ENCODE data around the gene B3GALT2. TPM values are rescaled to one million over a fixed set of nuclear protein-coding genes. Genes with fewer than 3 reads are reported as not detected.

B3GALT2 gene
- total RNA-seq, 1 experiment from 2014 or later = not detected

- no peaks in the 10 kb centered on the region for H3K27me3 ChIP-seq (ENCODE audit: insufficient read depth, low read depth)
- H3K79me2 ChIP-seq (ENCODE audit: low read depth) = no peaks in the 10 kb centered on the region
- H3K4me1 ChIP-seq (replicated peaks; ENCODE audit: insufficient read depth) = peaks cover 13% of the 10 kb centered on the region
- TF ChIP-seq EZH2 (IDR thresholded peaks at IDR 0.05; ENCODE audit: low read depth) (no peak), CTCF (conservative IDR thresholded peaks at IDR 0.05) (no peak)
- CTCF ChIA-PET = no interaction called here
- H3K9me3 ChIP-seq (ENCODE audit: insufficient read depth, low read depth) = no peaks in the 10 kb centered on the region
- H4K20me1 ChIP-seq (ENCODE audit: insufficient read depth) = no peaks in the 10 kb centered on the region
- no peaks in the 10 kb centered on the region for H3K9me2 ChIP-seq (ENCODE audit: insufficient read depth)
- no peak for DNase-seq
- H3F3A ChIP-seq (ENCODE audit: insufficient read depth, low read depth) = no peaks in the 10 kb centered on the region
- POLR2A ChIA-PET (ENCODE audit: unreplicated experiment) = no interaction called here
- BruUV-seq (replicated peaks) = no TSS peak
- no peak overlapping the region for H3K4me3 ChIP-seq
- no peak overlapping the region for H3K4me2 ChIP-seq
- H2AFZ ChIP-seq = no peak overlapping the region
- no peak overlapping the region for H3K27ac ChIP-seq
- intact Hi-C loops (cut with micrococcal nuclease; ENCODE audit: unreplicated experiment) = no loop called here
- peaks cover 6% of the 10 kb centered on the region for H3K36me3 ChIP-seq (ENCODE audit: low read depth)
Measured at GRCh38 chr1:193212637-193213036, 26.2 kb upstream of the B3GALT2 start.

DNA sequence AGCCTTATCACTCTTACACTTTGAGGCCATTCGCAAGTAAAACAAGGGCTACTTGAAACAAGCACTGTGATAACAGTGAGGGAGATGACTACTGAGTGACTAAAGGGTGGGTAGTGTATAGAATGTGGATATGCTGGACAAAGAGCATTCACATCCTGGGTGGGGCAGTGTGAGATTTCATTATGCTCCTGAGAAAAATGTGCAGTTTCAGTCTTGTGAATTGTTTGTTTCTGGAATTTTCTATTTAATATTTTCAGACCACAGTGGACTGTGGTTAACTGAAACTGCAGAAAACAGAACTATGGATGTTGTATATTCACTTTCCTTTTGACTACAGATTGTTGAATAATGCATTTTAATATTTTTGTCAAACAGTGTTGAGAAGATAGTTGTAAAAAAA, 25.1 kb upstream of the B3GALT2 start:
- Histone ChIP-seq H3K36me3 (ENCODE audit: low read depth) (peaks cover 6% of the 10 kb centered on the region), H3K4me3 (no peak overlapping the region), H3K79me2 (ENCODE audit: low read depth) (no peaks in the 10 kb centered on the region), H4K20me1 (ENCODE audit: insufficient read depth) (no peaks in the 10 kb centered on the region), H3K9me3 (ENCODE audit: insufficient read depth, low read depth) (no peaks in the 10 kb centered on the region), H3K27me3 (ENCODE audit: insufficient read depth, low read depth) (no peaks in the 10 kb centered on the region), H3K9me2 (ENCODE audit: insufficient read depth) (no peaks in the 10 kb centered on the region), H3F3A (ENCODE audit: insufficient read depth, low read depth) (no peaks in the 10 kb centered on the region), H3K27ac (peak overlapping the region; percentile 84), H3K4me2 (peak overlapping the region; percentile 26), H2AFZ (no peak overlapping the region), H3K4me1 (replicated peaks; ENCODE audit: insufficient read depth) (peaks cover 13% of the 10 kb centered on the region)
- peak; percentile 14 to 67 for DNase-seq
- BruUV-seq (replicated peaks) = no TSS peak
- intact Hi-C loops (cut with micrococcal nuclease; ENCODE audit: unreplicated experiment) = no loop called here
- ChIA-PET POLR2A (ENCODE audit: unreplicated experiment) (no interaction called here), CTCF (no interaction called here)
- no peak for TF ChIP-seq EZH2 (IDR thresholded peaks at IDR 0.05; ENCODE audit: low read depth)
- TF ChIP-seq CTCF (conservative IDR thresholded peaks at IDR 0.05) = no peak

- H3K4me2 ChIP-seq = peak overlapping the region; percentile 26; the same call in 1 of the 2 replicates
- H3K27ac ChIP-seq = peak overlapping the region; percentile 84
- H3K9me2 ChIP-seq (ENCODE audit: insufficient read depth) = no peaks in the 10 kb centered on the region
- no peak overlapping the region for H3K4me3 ChIP-seq
- BruUV-seq (replicated peaks) = TSS peak; percentile 47
- no peaks in the 10 kb centered on the region for H3F3A ChIP-seq (ENCODE audit: insufficient read depth, low read depth)
- no peaks in the 10 kb centered on the region for H3K27me3 ChIP-seq (ENCODE audit: insufficient read depth, low read depth)
- H4K20me1 ChIP-seq (ENCODE audit: insufficient read depth) = no peaks in the 10 kb centered on the region
- POLR2A ChIA-PET (ENCODE audit: unreplicated experiment) = no interaction called here
- intact Hi-C loops (cut with micrococcal nuclease; ENCODE audit: unreplicated experiment) = no loop called here
- CTCF ChIA-PET = no interaction called here
- H3K4me1 ChIP-seq (replicated peaks; ENCODE audit: insufficient read depth) = peaks cover 13% of the 10 kb centered on the region
- peaks cover 6% of the 10 kb centered on the region for H3K36me3 ChIP-seq (ENCODE audit: low read depth)
- no peak overlapping the region for H2AFZ ChIP-seq
- TF ChIP-seq EZH2 (IDR thresholded peaks at IDR 0.05; ENCODE audit: low read depth) (no peak), CTCF (conservative IDR thresholded peaks at IDR 0.05) (no peak)
- no peak for DNase-seq
- no peaks in the 10 kb centered on the region for H3K9me3 ChIP-seq (ENCODE audit: insufficient read depth, low read depth)
- no peaks in the 10 kb centered on the region for H3K79me2 ChIP-seq (ENCODE audit: low read depth)
Measured at GRCh38 chr1:193210996-193211395, 24.6 kb upstream of the B3GALT2 start.
